Karpas-422 (cell line): ENCODE results near the gene PANX3. TPM values are rescaled to one million over a fixed set of nuclear protein-coding genes. Genes with fewer than 3 reads are reported as not detected.

Source experiments
- DNase-seq: peaks from one replicate; pipeline ENCODE4 v3.0.0-alpha.2; 2015
- H2AFZ ChIP-seq: fragments of 200-600 bp; sonication (generic); 2 replicates; pipeline ENCODE4 v1.6.1; 2014; ENCODE audit warnings: antibody characterized with exemption, low read length, mixed read lengths
- H3K27ac ChIP-seq: fragments of 200-600 bp; sonication (generic); 2 replicates; pipeline ENCODE4 v1.5.1; 2014; ENCODE audit warnings: mild to moderate bottlenecking, low read length, moderate library complexity
- H3K27me3 ChIP-seq: fragments of 200-600 bp; sonication (generic); 2 replicates; pipeline ENCODE4 v1.6.1; 2014; ENCODE audit warnings: low read length, mixed read lengths
- H3K36me3 ChIP-seq: fragments of 200-600 bp; sonication (generic); 2 replicates; pipeline ENCODE4 v1.6.1; 2014; ENCODE audit warnings: low read length, mixed read lengths; ENCODE audit not compliant: insufficient read depth
- H3K4me1 ChIP-seq: fragments of 200-600 bp; sonication (generic); 2 replicates; pipeline ENCODE4 v1.6.1; 2014; ENCODE audit warnings: mild to moderate bottlenecking, low read length, mixed read lengths
- H3K4me2 ChIP-seq: fragments of 200-600 bp; sonication (generic); 2 replicates; pipeline ENCODE4 v1.6.1; 2014; ENCODE audit warnings: low read length, low read depth, mild to moderate bottlenecking; ENCODE audit not compliant: poor library complexity, severe bottlenecking
- H3K4me3 ChIP-seq: fragments of 200-600 bp; sonication (generic); 2 replicates; pipeline ENCODE4 v1.5.1; 2014; ENCODE audit warnings: mild to moderate bottlenecking, antibody characterized with exemption, low read length, mixed read lengths
- H3K79me2 ChIP-seq: fragments of 200-600 bp; sonication (generic); 2 replicates; pipeline ENCODE4 v1.6.1; 2014; ENCODE audit warnings: mild to moderate bottlenecking, low read length, mixed read lengths
- H3K9ac ChIP-seq: fragments of 200-600 bp; sonication (generic); 2 replicates; pipeline ENCODE4 v1.6.0; 2014; ENCODE audit warnings: low read length
- H3K9me2 ChIP-seq: fragments of 200-600 bp; sonication (generic), shearing (Covaris generic); replicated peaks from 2 replicates; pipeline ENCODE4 v1.6.0; 2014; ENCODE audit warnings: mild to moderate bottlenecking, low read length, moderate library complexity; ENCODE audit not compliant: insufficient read depth
- H3K9me3 ChIP-seq: fragments of 300-700, 200-600 bp; sonication (generic); 2 replicates; pipeline ENCODE4 v1.6.1; 2014; ENCODE audit warnings: low read length, mixed read lengths
- H4K20me1 ChIP-seq: fragments of 200-600 bp; sonication (generic); 2 replicates; pipeline ENCODE4 v1.6.1; 2014; ENCODE audit warnings: mild to moderate bottlenecking, antibody characterized with exemption, low read length, low read depth; ENCODE audit not compliant: insufficient read depth
- total RNA-seq: library from RNA; depleted of rRNA; stranded (reverse); fragments of >200 nt; shearing (Covaris generic); gene quantifications from 2 replicates; pipeline ENCODE4 v1.2.3, GENCODE V29; 2014; ENCODE audit warnings: low replicate concordance

The PANX3 gene
- total RNA-seq, 1 experiment from 2014 or later: not detected

- H4K20me1 ChIP-seq: no peaks in the 10 kb centered on the region
- H2AFZ ChIP-seq: no peak overlapping the region
- no peak overlapping the region for H3K9ac ChIP-seq
- no peaks in the 10 kb centered on the region for H3K9me2 ChIP-seq
- H3K27me3 ChIP-seq: no peaks in the 10 kb centered on the region
- no peak overlapping the region for H3K4me3 ChIP-seq
- no peaks in the 10 kb centered on the region for H3K36me3 ChIP-seq
- no peak overlapping the region for H3K4me2 ChIP-seq
- H3K27ac ChIP-seq: no peak overlapping the region
- DNase-seq: no peak
- H3K4me1 ChIP-seq: no peaks in the 10 kb centered on the region
- no peaks in the 10 kb centered on the region for H3K9me3 ChIP-seq
- no peaks in the 10 kb centered on the region for H3K79me2 ChIP-seq
Measured at GRCh38 chr11:124584681-124585372, 26.4 kb upstream of the PANX3 start.

GRCh38 chr11:124586238-124586860, 24.9 kb upstream of the PANX3 start:
- no peaks in the 10 kb centered on the region for H3K27me3 ChIP-seq
- no peaks in the 10 kb centered on the region for H4K20me1 ChIP-seq
- H3K36me3 ChIP-seq: no peaks in the 10 kb centered on the region
- peak; percentile 64 for DNase-seq
- H3K27ac ChIP-seq: no peak overlapping the region
- no peak overlapping the region for H3K4me2 ChIP-seq
- H3K4me1 ChIP-seq: no peaks in the 10 kb centered on the region
- H3K79me2 ChIP-seq: no peaks in the 10 kb centered on the region
- no peaks in the 10 kb centered on the region for H3K9me2 ChIP-seq
- no peak overlapping the region for H2AFZ ChIP-seq
- no peak overlapping the region for H3K9ac ChIP-seq
- H3K4me3 ChIP-seq: no peak overlapping the region
- H3K9me3 ChIP-seq: no peaks in the 10 kb centered on the region

GRCh38 chr11:124591430-124591829, 19.8 kb upstream of the PANX3 start:
- Histone ChIP-seq H3K9ac (no peak overlapping the region), H3K79me2 (no peaks in the 10 kb centered on the region), H3K27ac (no peak overlapping the region), H3K9me3 (no peaks in the 10 kb centered on the region), H3K4me2 (no peak overlapping the region), H3K4me1 (no peaks in the 10 kb centered on the region), H4K20me1 (no peaks in the 10 kb centered on the region), H3K36me3 (no peaks in the 10 kb centered on the region), H3K4me3 (no peak overlapping the region), H2AFZ (no peak overlapping the region), H3K9me2 (no peaks in the 10 kb centered on the region), H3K27me3 (no peaks in the 10 kb centered on the region)
- DNase-seq: no peak

GRCh38 chr11:124592627-124593026, 18.6 kb upstream of the PANX3 start:
- H4K20me1 ChIP-seq: no peaks in the 10 kb centered on the region
- no peaks in the 10 kb centered on the region for H3K9me3 ChIP-seq
- H3K36me3 ChIP-seq: no peaks in the 10 kb centered on the region
- H3K4me1 ChIP-seq: no peaks in the 10 kb centered on the region
- H3K27me3 ChIP-seq: no peaks in the 10 kb centered on the region
- no peak overlapping the region for H3K4me3 ChIP-seq
- DNase-seq: no peak
- no peak overlapping the region for H3K27ac ChIP-seq
- H3K9ac ChIP-seq: no peak overlapping the region
- H3K79me2 ChIP-seq: no peaks in the 10 kb centered on the region
- H3K4me2 ChIP-seq: no peak overlapping the region
- H2AFZ ChIP-seq: no peak overlapping the region
- no peaks in the 10 kb centered on the region for H3K9me2 ChIP-seq

GRCh38 chr11:124595302-124595701, 15.9 kb upstream of the PANX3 start:
- Histone ChIP-seq H3K9me2 (no peaks in the 10 kb centered on the region), H3K4me1 (no peaks in the 10 kb centered on the region), H2AFZ (no peak overlapping the region), H4K20me1 (no peaks in the 10 kb centered on the region), H3K4me2 (no peak overlapping the region), H3K27ac (no peak overlapping the region), H3K79me2 (no peaks in the 10 kb centered on the region), H3K9ac (no peak overlapping the region), H3K4me3 (no peak overlapping the region), H3K9me3 (no peaks in the 10 kb centered on the region), H3K27me3 (no peaks in the 10 kb centered on the region), H3K36me3 (no peaks in the 10 kb centered on the region)
- DNase-seq: no peak

- Histone ChIP-seq H3K36me3 (no peaks in the 10 kb centered on the region), H3K9ac (no peak overlapping the region), H3K4me3 (no peak overlapping the region), H2AFZ (no peak overlapping the region), H3K9me3 (no peaks in the 10 kb centered on the region), H3K79me2 (no peaks in the 10 kb centered on the region), H3K4me1 (no peaks in the 10 kb centered on the region), H3K27ac (no peak overlapping the region), H3K9me2 (no peaks in the 10 kb centered on the region), H3K27me3 (no peaks in the 10 kb centered on the region), H4K20me1 (no peaks in the 10 kb centered on the region), H3K4me2 (no peak overlapping the region)
- DNase-seq: no peak
Measured at GRCh38 chr11:124597626-124598025, 13.6 kb upstream of the PANX3 start.

GRCh38 chr11:124600621-124601320, 10.5 kb upstream of the PANX3 start:
- Histone ChIP-seq H3K9me2 (no peaks in the 10 kb centered on the region), H3K9ac (no peak overlapping the region), H3K9me3 (no peaks in the 10 kb centered on the region), H2AFZ (no peak overlapping the region), H4K20me1 (no peaks in the 10 kb centered on the region), H3K27ac (no peak overlapping the region), H3K27me3 (no peaks in the 10 kb centered on the region), H3K4me2 (no peak overlapping the region), H3K4me1 (no peaks in the 10 kb centered on the region), H3K4me3 (no peak overlapping the region), H3K79me2 (no peaks in the 10 kb centered on the region), H3K36me3 (no peaks in the 10 kb centered on the region)
- DNase-seq: no peak

GRCh38 chr11:124602193-124602592, 9.0 kb upstream of the PANX3 start:
- Histone ChIP-seq H3K36me3 (no peaks in the 10 kb centered on the region), H3K9ac (no peak overlapping the region), H3K4me2 (no peak overlapping the region), H3K9me3 (no peaks in the 10 kb centered on the region), H4K20me1 (no peaks in the 10 kb centered on the region), H3K27me3 (no peaks in the 10 kb centered on the region), H3K27ac (no peak overlapping the region), H3K4me3 (no peak overlapping the region), H3K79me2 (no peaks in the 10 kb centered on the region), H3K9me2 (no peaks in the 10 kb centered on the region), H2AFZ (no peak overlapping the region), H3K4me1 (no peaks in the 10 kb centered on the region)
- DNase-seq: no peak
